ENCODE results near the gene SEMA4D.

The SEMA4D gene

GRCh38 chr9:89497978-89498851 lies at the start of gene SEMA4D:
TSS of gene SEMA4D (minus strand) at chr9:89498113. CDS start at chr9:89405456, 92,657 bp downstream.
- DNase-seq: peak; percentile 93

- no peak for DNase-seq
Observed at GRCh38 chr9:89547000-89547399, 49.1 kb upstream of the SEMA4D start.

GRCh38 chr9:89544279-89544661 lies 46.4 kb upstream of the SEMA4D start:
- no peak for DNase-seq

GRCh38 chr9:89543621-89544278 lies 45.8 kb upstream of the SEMA4D start:
- no peak for DNase-seq

GRCh38 chr9:89543111-89543510 lies 45.2 kb upstream of the SEMA4D start:
- DNase-seq: no peak

- DNase-seq: no peak
Observed at GRCh38 chr9:89542401-89543021, 44.6 kb upstream of the SEMA4D start.

- DNase-seq: no peak
Observed at GRCh38 chr9:89541798-89542197, 43.9 kb upstream of the SEMA4D start.

- no peak for DNase-seq
Observed at GRCh38 chr9:89539374-89539773, 41.5 kb upstream of the SEMA4D start.

- no peak for DNase-seq
Observed at GRCh38 chr9:89538871-89539270, 41.0 kb upstream of the SEMA4D start.

- DNase-seq: no peak
Observed at GRCh38 chr9:89537166-89537565, 39.3 kb upstream of the SEMA4D start.

GRCh38 chr9:89536600-89536999 lies 38.7 kb upstream of the SEMA4D start:
- no peak for DNase-seq

- no peak for DNase-seq
Observed at GRCh38 chr9:89536145-89536574, 38.2 kb upstream of the SEMA4D start.

GRCh38 chr9:89535461-89535860 lies 37.5 kb upstream of the SEMA4D start:
- DNase-seq: no peak

GRCh38 chr9:89534515-89535287 lies 36.8 kb upstream of the SEMA4D start:
- DNase-seq: no peak

- no peak for DNase-seq
Observed at GRCh38 chr9:89533411-89534095, 35.6 kb upstream of the SEMA4D start.

GRCh38 chr9:89532944-89533343 lies 35.0 kb upstream of the SEMA4D start:
- no peak for DNase-seq

GRCh38 chr9:89532478-89532877 lies 34.6 kb upstream of the SEMA4D start:
- no peak for DNase-seq

GRCh38 chr9:89531766-89532165 lies 33.9 kb upstream of the SEMA4D start:
- DNase-seq: no peak

- DNase-seq: no peak
Observed at GRCh38 chr9:89530726-89531125, 32.8 kb upstream of the SEMA4D start.

GRCh38 chr9:89529243-89530035 lies 31.5 kb upstream of the SEMA4D start:
- DNase-seq: no peak

- no peak for DNase-seq
Observed at GRCh38 chr9:89528540-89528939, 30.6 kb upstream of the SEMA4D start.

GRCh38 chr9:89528131-89528530 lies 30.2 kb upstream of the SEMA4D start:
- DNase-seq: no peak

Data from NCI-H82 (cell line).